ENCODE results near the gene MPV17.
"Not testable (repeated sequence)": the region's sequence is repeated elsewhere in the genome, so short reads cannot be mapped to it uniquely, and the experiment has no call there.

MPV17 gene

DNA sequence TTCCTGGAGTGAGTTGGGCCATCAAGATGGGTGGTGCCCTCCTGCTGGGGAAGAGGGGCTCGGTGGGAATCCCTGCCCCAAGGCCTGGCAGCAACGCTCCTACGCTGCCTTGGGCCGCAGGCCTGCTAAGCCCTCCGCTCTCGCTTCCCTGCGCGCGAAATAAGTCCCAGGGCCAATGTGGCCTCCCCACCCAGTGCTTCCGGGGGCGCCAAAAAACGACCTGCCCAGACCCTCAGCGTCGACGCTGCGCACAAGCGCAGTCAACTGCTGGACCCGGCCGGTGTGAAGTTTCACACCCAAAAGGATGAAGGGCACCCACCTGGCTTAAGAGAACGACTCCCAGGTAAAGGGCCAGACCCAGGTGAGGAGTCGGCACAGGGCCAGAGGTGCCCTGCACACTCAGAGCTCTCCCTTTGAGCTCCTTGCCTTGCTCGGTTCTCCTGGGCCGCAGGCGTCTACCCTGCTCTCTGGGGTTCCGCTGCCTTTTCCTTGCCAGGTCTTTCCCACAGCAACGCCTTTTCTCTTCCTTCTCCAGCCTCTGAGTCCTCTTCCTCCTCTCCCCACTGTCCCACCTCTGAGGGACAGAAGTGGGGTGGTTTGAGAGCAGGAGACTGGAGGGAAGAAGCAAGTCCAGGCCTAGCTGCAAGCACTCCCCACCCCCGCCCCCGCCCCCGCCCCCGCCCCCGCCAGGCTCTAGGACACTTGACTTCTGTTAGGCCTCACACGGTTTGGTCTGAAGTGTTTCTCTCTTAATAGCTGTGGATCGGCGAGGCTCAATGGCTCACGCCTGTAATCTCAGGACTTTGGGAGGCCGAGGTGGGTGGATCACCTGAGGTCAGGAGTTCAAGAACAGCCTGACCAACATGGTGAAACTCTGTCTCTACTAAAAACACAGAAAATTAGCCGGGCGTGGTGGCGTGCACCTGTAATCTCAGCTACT, 47.4 kb downstream of the MPV17 start, which contains the start of gene DNAJC5G:
Gene DNAJC5G (plus strand): TSS at position 223 of the 940 bp plus-strand sequence. CDS start 1,296 bp downstream, outside the sequence.
- H3K4me3 ChIP-seq (ENCODE audit: low read depth, low read length), result no peak within 1 kb of the TSS
- no peak for DNase-seq (ENCODE audit: low read depth)
- TF ChIP-seq, protein P1, sequence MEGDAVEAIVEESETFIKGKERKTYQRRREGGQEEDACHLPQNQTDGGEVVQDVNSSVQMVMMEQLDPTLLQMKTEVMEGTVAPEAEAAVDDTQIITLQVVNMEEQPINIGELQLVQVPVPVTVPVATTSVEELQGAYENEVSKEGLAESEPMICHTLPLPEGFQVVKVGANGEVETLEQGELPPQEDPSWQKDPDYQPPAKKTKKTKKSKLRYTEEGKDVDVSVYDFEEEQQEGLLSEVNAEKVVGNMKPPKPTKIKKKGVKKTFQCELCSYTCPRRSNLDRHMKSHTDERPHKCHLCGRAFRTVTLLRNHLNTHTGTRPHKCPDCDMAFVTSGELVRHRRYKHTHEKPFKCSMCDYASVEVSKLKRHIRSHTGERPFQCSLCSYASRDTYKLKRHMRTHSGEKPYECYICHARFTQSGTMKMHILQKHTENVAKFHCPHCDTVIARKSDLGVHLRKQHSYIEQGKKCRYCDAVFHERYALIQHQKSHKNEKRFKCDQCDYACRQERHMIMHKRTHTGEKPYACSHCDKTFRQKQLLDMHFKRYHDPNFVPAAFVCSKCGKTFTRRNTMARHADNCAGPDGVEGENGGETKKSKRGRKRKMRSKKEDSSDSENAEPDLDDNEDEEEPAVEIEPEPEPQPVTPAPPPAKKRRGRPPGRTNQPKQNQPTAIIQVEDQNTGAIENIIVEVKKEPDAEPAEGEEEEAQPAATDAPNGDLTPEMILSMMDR (IDR thresholded peaks at IDR 0.05; ENCODE audit: low read depth, low read length, missing control alignments), result no peak

DNA sequence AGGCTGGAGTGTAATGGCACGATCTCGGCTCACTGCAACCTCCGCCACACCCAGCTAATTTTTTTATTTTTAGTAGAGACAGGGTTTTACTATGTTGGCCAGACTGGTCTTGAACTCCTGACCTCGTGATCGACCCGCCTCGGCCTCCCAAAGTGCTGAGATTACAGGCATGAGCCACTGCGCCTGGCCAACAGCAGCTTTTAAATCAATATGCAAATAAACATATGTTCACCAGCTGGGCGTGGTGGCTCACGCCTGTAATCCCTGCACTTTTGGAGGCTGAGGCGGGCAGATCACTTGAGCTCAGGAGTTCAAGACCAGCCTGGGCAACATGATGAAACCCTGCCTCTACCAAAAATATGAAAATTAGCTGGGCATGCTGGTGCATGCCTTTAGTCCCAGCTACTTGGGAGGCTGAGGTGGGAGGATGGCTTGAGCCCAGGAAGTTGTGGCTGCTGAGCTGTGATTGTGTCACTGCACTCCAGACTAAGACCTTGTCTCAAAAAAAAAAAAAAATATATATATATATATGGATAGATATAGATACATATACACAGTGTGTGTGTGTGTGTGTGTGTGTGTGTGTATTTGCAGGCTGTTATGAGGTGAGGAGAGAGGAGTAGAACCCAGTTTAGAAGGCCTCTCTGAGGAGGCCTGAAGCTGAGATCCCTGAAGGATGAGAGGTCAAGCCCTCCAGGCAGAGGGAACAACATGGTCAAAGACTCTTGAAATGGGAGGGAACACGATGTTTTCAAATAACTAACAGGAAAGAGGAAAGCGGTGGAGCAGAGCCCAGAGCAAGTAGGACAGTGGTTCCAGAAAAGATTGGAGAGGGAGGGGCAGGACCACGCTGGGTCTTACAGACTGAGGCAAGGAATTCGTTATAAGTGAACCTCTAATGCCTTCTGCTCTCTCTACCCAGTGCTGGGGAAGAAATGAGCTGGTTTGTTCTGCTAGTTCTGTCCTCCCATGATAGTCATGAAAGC, 50.1 kb downstream of the MPV17 start:
- H3K4me3 ChIP-seq (ENCODE audit: low read depth, low read length); DNase-seq (ENCODE audit: low read depth): not testable (repeated sequence)

DNA sequence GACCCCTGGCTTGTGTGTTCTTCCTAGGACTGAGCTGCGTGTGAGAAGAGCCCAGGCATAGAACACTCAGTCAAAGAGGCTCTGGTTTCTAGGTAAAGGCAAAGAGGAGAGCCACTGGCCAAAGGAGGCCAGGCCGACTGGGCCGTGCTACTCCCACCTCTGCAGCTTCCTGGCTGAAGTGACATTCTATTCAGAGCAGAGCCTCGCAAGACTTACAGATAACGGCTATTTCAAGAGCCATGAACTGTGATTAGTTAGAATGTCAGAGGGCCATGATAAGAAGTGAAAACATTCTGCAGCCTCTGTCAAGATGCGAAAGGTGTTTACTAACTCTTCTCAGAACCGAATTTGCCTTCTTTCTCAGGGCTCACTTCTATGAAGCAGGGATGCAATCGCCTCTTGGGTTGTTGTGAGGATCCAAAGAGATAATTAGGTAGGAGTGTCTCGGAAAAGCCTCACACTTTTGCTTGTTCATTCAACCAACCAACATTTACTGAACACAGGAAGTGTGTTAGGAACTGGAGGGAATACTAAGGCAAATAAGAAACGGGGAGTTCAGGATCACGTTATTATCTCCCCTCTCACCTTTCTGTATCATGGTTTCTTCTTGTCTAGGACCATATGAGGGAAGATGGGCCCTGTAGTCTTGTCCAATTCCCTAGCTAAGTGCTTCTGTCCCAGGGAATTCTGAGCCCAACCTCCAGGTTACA, 51.1 kb downstream of the MPV17 start:
- DNase-seq (ENCODE audit: low read depth), result no peak
- no peak overlapping the region for H3K4me3 ChIP-seq (ENCODE audit: low read depth, low read length)
- TF ChIP-seq, protein P1 (IDR thresholded peaks at IDR 0.05; ENCODE audit: low read depth, low read length, missing control alignments), result no peak

DNA sequence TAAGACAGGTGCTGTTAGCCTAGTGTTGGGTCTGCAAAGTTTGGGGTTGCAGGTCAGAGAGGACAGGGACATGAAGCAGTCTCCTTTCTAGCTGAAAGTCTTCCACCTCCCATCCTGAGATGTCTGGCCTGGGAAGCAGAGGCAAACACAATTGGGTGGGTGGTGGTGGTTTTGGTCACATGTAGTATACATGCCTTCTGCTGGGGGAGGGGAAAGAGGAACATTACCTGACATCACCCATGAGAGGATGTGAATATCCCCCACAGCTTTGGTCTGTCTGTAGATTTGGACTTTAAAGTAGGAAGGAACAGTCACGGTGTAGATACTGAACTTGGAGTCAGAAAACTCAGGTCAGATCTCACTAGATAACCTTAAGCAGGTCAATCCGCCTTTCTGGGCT, 52.2 kb downstream of the MPV17 start:
- H3K4me3 ChIP-seq (ENCODE audit: low read depth, low read length), result no peak overlapping the region
- DNase-seq (ENCODE audit: low read depth), result no peak
- TF ChIP-seq, protein P1 (IDR thresholded peaks at IDR 0.05; ENCODE audit: low read depth, low read length, missing control alignments), result no peak

DNA sequence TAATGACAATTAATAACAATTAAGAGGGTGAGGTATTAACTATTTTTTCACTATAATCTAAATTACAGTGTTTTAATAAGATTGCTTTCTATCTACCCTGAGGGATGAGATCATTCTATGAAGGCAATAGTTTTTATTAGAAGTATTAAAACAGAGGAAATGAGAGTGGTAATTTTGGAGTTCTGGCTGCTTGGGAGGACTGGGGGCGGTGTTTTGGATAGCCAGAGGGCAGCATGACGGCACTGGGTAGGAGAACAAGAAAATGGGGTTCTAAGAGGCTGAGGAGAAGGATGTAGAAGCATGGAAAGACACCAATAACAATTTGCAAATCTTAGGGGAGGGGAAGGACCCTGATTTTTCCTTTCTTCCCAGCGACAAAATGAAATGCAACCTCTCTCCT, 52.8 kb downstream of the MPV17 start:
- TF ChIP-seq, protein P1 (IDR thresholded peaks at IDR 0.05; ENCODE audit: low read depth, low read length, missing control alignments), result no peak
- no peak for DNase-seq (ENCODE audit: low read depth)
- no peak overlapping the region for H3K4me3 ChIP-seq (ENCODE audit: low read depth, low read length)

DNA sequence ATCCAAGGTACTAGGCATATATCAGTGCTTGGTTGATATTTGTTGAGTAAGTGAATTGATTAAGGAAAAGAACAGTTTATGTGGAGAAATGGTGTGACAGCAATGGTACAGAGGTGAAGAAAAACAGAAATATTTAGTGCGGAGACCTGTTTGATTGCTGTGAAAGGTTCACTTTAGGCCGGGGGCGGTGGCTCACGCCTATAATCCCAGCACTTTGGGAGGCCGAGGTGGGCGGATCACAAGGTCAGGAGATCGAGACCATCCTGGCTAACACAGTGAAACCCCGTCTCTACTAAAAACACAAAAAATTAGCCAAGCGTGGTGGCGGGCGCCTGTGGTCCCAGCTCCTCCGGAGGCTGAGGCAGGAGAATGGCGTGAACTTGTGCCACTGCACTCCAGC, 54.6 kb downstream of the MPV17 start:
- not testable (repeated sequence) for DNase-seq (ENCODE audit: low read depth); H3K4me3 ChIP-seq (ENCODE audit: low read depth, low read length)

DNA sequence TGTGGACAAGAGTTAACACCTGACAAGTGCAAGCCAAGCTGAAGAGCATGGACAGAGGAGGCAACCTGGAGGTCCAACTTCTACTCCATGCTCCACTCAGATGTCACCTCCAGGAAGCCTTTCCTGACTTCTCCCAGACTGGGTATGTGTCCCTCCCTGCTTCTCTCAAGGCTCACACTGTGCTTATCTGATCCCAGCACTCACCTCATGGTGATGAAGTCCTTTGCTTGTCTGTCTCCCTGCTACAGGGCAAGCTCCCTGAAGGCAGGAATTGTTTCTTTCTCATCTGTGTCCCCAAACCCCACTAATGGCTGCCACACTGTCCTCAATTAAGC, 57.4 kb downstream of the MPV17 start:
- TF ChIP-seq, protein P1 (IDR thresholded peaks at IDR 0.05; ENCODE audit: low read depth, low read length, missing control alignments), result no peak
- no peak for DNase-seq (ENCODE audit: low read depth)
- no peak overlapping the region for H3K4me3 ChIP-seq (ENCODE audit: low read depth, low read length)

Data from GM12864 (cell line).